GM10266 (cell line): Measurements from ENCODE around the gene DIPK1C.

Source experiments
- DNase-seq: peaks from one replicate; pipeline ENCODE4 v3.0.0; 2012; ENCODE audit errors: extremely low spot score
- CTCF ChIP-seq: IDR thresholded peaks from 2 replicates; pipeline ENCODE4 v1.5.1; 2012; ENCODE audit warnings: mild to moderate bottlenecking, low read depth; ENCODE audit not compliant: control insufficient read depth, insufficient read depth; ENCODE audit errors: missing control alignments

The DIPK1C gene

GRCh38 chr18:74412116-74412880 lies 44.8 kb downstream of the DIPK1C start:
- no peak for DNase-seq
- TF ChIP-seq CTCF: no peak

DNA sequence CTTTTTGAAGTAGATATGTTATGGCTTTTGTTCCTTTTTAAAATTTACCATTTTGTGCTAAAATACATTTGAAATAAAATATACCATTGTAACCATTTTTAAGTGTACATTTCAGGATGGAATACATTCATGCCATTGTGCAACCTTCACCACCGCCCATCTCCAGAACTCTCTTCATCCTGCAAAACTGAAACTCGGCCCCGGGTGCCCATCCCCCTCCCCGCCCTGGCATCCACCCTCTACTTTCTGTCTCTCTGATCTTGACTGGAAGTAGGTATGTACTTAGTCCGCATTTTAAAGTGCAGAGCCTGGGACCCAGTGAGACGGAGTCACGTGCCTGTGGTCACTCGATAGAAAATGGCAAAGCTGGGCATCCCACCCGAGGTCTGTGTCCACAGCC lies 45.6 kb downstream of the DIPK1C start:
- no peak for DNase-seq
- TF ChIP-seq CTCF: no peak

- no peak for TF ChIP-seq CTCF
- no peak for DNase-seq
Measured at GRCh38 chr18:74410441-74410992, 46.6 kb downstream of the DIPK1C start.

GRCh38 chr18:74407888-74408287 lies 49.2 kb downstream of the DIPK1C start:
- no peak for DNase-seq
- no peak for TF ChIP-seq CTCF

DNA sequence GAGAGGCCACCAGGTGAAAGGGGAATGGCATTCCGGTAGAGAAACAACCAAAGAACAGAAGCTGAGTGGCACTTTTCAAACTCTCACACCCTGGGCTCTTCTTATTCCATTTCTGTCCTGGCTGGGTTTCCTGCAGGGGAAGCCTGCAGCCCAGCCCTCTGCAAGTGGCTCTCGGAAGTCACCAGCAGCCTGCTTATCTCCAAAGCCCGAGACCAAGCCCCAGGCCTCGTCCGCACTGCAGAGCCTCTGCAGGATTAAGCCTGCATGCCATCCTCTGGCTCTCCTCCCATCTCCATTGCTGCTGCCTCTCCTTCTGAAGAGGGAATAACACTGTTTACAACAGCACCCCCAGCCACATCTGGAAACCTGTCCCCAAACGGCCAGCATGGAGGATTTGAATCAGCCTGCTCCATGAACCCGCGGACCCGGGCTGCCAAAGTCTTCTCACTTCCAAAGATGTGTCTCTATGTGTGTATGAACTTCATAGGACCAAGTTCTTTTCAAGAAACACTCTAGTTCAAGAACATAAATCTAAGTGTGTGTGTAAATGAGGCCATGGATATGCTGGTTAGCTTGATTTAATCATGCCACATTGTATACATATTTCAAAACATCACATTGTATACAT lies 54.2 kb downstream of the DIPK1C start:
- TF ChIP-seq CTCF: no peak
- DNase-seq: no peak

DNA sequence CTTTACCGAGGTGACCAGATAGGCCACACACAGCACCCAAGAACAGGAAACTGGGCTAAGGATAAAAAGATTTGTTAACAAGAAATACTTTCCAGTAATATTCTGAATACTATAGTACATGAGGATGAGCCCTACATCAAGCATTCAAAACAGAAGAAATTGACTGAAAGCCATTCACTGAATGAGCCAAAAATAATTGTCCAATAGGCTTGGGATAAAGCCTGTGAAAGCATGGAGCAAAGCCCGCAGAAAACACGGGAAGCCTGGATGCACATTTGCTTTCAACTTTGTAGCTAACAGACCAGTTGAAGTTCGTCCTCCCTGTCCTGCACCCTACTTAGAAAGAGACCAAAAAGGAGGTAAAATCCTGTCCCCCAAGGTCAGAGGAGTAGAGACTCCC lies 56.3 kb downstream of the DIPK1C start:
- no peak for DNase-seq
- TF ChIP-seq CTCF: no peak

- TF ChIP-seq CTCF: no peak
- DNase-seq: no peak
Measured at GRCh38 chr18:74399091-74399887, 57.8 kb downstream of the DIPK1C start.
